Ammon's horn (tissue), 1 donor: ENCODE measurements around the gene KCNJ10.

Source experiments
- DNase-seq: peaks from one replicate; pipeline ENCODE4 v3.0.0-alpha.2; 2016; ENCODE audit warnings: low spot score

The KCNJ10 gene

GRCh38 chr1:160024195-160024905 lies 45.6 kb downstream of the KCNJ10 start:
- peak; percentile 76 for DNase-seq

GRCh38 chr1:160022330-160023310 lies 47.3 kb downstream of the KCNJ10 start:
- no peak for DNase-seq

- DNase-seq, result no peak
Observed at GRCh38 chr1:160021376-160022074, 48.4 kb downstream of the KCNJ10 start.

GRCh38 chr1:160020196-160020595 lies 49.8 kb downstream of the KCNJ10 start:
- DNase-seq, result no peak

- peak; percentile 42 for DNase-seq
Observed at GRCh38 chr1:160018900-160019299, 51.1 kb downstream of the KCNJ10 start.

- no peak for DNase-seq
Observed at GRCh38 chr1:160018347-160018746, 51.6 kb downstream of the KCNJ10 start.

- no peak for DNase-seq
Observed at GRCh38 chr1:160017592-160017991, 52.4 kb downstream of the KCNJ10 start.

GRCh38 chr1:160011781-160012180 lies 58.2 kb downstream of the KCNJ10 start:
- DNase-seq, result no peak

- no peak for DNase-seq
Observed at GRCh38 chr1:160009801-160010200, 60.2 kb downstream of the KCNJ10 start.

- DNase-seq, result no peak
Observed at GRCh38 chr1:160009081-160009480, 60.9 kb downstream of the KCNJ10 start.

GRCh38 chr1:160007577-160008200 lies 62.3 kb downstream of the KCNJ10 start:
- peak; percentile 61 for DNase-seq

GRCh38 chr1:160006312-160006940 lies 63.5 kb downstream of the KCNJ10 start:
- DNase-seq, result peak; percentile 59

- no peak for DNase-seq
Observed at GRCh38 chr1:160005070-160005469, 64.9 kb downstream of the KCNJ10 start.

GRCh38 chr1:160004425-160004824 lies 65.5 kb downstream of the KCNJ10 start:
- DNase-seq, result no peak

GRCh38 chr1:160004001-160004400 lies 66.0 kb downstream of the KCNJ10 start:
- no peak for DNase-seq

GRCh38 chr1:160001440-160001839 lies 68.5 kb downstream of the KCNJ10 start:
- no peak for DNase-seq

GRCh38 chr1:159999204-159999603 lies 70.8 kb downstream of the KCNJ10 start:
- no peak for DNase-seq

- no peak for DNase-seq
Observed at GRCh38 chr1:159996653-159997052, 73.3 kb downstream of the KCNJ10 start.

GRCh38 chr1:159994896-159995295 lies 75.1 kb downstream of the KCNJ10 start:
- DNase-seq, result no peak

- DNase-seq, result no peak
Observed at GRCh38 chr1:159993911-159994310, 76.0 kb downstream of the KCNJ10 start.

- no peak for DNase-seq
Observed at GRCh38 chr1:159992161-159992560, 77.8 kb downstream of the KCNJ10 start.
